Measurements from ENCODE around the gene AMBP.

DNA sequence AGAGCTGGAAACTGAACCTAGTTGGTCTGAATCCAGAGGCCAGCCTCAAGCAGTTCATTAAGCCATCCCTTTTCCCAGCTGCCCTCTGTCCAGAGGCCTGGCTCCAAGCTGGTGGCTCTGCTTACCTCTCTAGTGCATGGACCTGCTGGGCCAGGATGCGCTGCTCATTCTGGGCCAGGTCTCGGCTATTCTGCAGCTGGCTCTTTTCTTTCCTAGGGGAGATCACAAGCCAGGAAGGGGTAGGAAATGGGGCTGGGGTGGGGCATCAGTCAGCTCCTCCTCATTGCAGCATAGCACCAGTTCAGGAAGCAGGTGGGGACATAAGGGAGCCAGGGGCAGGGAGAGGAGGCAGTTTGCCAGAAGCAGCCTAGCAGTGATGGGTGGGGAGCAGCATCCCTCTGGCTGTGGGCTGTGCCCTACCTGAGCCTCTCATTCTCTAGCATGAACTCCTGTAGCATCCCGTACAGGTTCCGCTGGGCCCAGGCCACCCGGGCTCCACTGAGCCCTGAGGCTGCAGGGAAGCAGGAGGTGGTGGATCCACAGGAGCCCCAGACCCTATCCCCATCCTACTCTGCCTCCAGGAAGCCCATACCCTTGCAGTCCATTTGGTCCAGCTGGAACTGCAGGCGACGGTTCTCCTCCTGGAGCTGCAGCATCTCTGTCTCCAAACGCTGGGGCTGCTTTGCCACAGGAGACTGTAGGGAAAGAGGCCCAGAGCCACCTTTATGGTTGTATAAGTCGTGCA is 15.8 kb upstream of the AMBP start:
- TF ChIP-seq EZH2 (IDR thresholded peaks at IDR 0.05; ENCODE audit: low read depth): no peak
- TF ChIP-seq CTCF (conservative IDR thresholded peaks at IDR 0.05): no peak

Measured in PC-9 (cell line).